Stimulated activated CD4-positive, alpha-beta T cell treated with anti-CD3 and anti-CD28 coated beads, Interleukin-1b, Interleukin-23, amount 100 ng/mL, for 4 hours (primary cell): ENCODE data around the gene SLC17A8.
"Not testable (repeated sequence)": the region's sequence is repeated elsewhere in the genome, so short reads cannot be mapped to it uniquely, and the experiment has no call there.

Source experiments
- DNase-seq, 2 donors: peaks; one replicate each; pipeline ENCODE4 v3.0.0-alpha.2; 2020; ENCODE audit warnings: low read depth in 2 of 2

Gene SLC17A8

DNA sequence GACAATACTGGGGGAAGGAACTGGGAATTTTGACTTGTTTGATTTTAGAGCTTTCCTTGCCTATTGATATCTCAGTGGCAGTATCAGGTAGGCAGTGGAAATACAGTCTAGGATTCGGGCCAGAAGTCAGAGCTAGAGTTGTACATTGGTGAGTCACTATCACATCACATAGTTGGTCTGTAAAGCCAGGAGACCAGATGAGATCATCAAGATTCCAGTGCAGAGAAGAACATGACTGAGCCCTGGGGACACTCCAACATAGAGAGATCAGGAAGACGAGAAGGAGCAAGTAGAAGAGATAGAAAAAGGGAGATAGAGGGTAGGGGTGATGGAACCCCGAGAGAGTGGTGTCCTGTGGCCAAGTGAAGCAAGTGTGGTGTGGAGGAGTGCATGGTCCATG lies 70.2 kb downstream of the SLC17A8 start:
- DNase-seq = no peak

DNA sequence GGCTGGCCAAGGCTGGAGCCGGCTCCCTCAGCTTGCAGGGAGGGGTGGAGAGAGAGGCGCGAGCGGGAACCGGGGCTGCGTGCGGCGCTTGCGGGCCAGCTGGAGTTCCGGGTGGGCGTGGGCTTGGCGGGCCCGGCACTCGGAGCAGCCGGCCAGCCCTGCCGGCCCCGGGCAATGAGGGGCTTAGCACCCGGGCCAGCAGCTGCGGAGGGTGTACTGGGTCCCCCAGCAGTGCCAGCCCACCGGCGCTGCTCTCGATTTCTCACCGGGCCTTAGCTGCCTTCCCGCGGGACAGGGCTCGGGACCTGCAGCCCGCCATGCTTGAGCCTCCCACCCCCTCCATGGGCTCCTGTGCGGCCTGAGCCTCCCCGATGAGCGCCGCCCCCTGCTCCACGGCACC lies 73.4 kb downstream of the SLC17A8 start:
- DNase-seq = not testable (repeated sequence)

DNA sequence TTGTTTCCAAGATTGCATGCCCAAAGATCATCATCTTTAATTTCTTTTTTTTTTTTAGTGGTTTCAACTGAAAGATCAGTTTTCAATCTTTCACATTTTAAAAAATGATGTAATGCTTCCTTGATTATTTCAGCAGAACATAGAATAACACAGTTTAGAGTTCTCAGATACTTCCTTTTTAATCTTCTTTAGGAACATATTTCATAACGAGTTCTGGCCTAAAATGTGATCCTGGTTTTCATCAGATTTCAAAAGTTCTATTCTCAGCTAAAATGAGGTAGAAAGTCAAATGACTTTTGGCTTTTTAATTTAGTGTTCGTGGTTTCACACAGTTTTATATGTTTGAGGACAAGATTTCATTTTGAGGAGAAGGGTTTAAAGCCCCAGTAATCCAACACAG lies 76.8 kb downstream of the SLC17A8 start:
- no peak for DNase-seq

DNA sequence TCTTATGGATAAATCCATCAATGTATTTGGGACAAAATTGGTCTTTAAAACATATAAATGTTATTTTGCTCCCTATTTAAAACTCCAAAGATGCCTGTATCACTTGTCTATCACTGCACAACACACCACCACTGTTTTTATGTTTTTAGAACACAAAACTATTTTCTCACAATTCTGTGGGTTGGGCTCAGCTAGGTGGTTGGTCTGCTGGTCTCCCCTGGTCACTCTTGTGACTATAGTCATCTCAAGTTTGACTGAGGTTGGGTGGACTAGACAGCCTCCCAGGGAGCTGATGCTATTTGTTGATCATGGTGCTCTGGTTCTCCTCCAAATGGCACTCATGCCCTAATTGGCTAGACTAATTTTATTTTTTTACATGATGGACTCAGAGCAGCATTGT lies 77.3 kb downstream of the SLC17A8 start:
- no peak for DNase-seq

DNA sequence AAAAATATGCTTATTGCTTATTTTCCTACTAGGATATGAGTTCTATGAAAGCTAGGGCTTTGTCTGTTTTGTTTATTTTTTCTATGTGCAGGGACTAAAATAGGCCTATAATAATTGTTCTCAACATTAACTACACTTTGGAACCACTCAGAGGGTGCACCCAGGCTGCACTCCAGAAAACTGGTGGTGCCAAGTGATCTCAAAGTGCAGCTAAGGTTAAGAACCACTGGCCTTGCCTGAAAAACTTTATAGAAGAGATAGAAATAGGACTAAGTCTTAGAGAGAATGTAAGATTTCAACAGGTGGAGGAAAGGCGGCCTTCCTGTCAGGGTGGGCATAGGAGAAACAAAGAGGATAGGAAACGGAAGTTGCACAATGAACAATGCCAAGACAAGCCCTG lies 79.1 kb downstream of the SLC17A8 start:
- no peak for DNase-seq

DNA sequence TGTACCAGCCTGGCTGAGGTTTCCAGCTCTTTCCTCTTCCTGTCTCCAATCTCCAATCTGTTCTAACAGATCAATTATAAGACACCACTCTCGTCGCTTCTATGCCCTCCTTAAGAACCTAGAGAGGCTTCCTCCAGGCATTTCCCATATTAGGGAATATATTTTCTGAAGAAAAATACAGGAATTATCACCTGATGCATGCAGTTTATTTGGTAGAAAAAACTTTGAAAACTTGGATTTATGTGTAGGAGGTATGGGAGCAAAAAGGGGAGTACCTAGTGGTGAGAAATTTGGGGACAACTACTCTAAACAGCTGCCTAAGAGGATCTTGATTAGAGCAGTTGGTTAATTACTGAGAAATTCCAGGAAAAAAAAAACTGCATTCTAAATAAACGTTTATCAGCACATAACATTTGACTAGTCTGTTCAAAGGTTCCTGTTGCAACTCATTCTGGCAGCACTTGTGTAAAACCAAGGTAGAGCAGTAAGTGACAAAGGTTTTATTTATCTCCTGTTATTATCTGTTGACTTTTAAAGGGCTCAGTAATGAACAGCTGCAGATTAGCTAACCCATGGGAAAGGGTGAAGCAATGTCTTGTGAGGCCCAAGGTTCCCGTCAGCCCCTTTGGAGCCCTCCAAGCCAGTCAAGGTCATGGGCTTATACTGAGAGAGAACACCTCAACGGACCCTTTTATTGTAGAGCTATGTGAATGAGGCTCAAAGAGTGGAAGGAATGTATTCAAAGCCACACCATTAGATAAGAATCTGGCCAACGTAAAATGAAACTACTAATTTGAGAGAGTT lies 80.4 kb downstream of the SLC17A8 start:
- DNase-seq = no peak

DNA sequence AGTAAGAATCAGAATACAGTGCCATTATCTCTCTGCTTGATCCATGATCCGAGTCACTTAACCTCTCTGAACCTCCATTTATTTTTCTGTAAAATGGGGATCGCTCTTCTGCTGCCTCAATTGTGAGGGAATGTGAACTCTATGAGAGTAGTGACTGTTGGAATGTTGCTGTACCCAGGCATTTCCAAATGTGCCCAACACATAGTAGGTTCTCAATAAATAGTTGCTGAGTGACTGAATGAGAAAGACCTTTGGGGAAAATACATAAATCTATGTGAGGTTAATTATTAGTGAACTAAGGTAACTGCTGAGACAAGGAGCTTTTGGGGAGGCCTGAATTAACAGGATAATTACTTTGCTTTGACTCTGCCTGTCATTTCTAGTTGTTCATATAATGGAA lies 82.9 kb downstream of the SLC17A8 start:
- no peak for DNase-seq

DNA sequence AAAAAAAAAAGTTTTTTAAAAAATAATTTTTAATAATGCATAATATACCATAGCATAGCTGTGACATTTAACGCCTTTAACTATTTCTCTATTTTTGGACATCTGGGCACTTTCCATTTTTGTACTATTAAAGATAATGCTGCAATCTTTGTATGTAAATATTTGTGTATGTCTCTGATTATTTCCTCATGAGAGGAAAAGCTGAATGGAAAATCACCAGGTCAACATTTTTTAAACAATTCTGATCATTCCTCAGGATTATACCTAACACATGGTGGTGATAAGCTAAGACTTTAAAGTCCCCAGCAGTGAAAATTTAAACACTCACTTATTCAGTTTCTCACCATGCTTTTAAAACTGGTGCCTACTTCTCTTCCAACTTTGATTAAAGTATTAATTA lies 85.5 kb downstream of the SLC17A8 start:
- no peak for DNase-seq

DNA sequence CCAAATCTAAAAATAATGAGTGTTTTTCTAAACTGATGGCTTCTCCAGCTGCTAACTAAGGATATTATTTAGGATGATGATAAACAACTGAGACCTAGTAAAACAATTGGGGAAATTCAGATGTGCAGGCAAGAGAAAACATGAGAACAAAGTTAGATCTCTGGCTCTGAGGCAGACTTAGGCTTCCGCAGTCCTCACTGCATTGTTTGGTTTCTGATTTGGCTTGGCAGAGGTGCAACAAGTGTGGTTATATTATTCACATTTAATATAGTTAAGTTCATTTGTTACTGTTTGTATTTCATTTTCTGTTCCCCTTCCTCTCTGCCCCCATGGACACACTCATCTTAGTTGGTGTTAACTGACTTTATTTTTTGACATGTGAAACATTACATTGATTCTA lies 86.6 kb downstream of the SLC17A8 start:
- no peak for DNase-seq

DNA sequence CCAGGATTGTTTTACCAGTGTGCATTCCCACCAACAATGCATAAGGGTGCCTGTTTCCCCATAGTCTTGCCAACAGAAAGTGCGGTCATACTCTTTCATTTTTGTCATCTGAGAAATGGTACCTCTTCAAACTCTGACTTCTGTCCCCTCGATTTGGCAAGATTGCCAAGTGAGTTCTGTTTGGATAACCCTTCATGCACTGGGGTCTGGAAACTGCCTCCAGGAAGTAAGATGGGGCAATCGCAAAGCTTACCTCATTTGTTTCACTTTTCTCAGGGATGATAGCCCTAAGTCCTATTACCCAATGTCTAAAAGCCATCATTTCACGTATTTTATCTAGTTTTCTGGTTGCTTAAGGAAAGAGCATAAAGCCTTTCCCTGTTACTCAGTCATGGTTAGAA lies 88.2 kb downstream of the SLC17A8 start:
- no peak for DNase-seq

DNA sequence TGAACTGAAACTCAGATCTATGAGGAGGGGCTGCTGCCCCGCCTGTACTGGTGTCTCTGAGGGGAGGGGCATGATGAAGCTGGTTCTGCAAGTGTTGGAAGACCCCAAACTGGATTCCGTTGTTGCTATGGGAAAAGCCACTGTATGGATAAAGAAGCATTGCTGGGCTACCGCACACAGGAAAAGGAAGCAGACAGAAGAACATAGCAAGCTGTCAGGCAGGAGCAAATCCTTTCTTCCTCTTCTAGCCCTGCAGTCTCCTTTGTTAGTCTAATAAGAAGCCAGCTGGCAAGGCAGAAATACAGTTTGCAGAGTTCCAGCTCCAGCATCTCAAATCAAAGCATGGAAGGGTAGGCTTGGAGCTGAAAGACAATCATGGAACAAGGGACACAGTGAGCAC lies 90.5 kb downstream of the SLC17A8 start:
- no peak for DNase-seq

DNA sequence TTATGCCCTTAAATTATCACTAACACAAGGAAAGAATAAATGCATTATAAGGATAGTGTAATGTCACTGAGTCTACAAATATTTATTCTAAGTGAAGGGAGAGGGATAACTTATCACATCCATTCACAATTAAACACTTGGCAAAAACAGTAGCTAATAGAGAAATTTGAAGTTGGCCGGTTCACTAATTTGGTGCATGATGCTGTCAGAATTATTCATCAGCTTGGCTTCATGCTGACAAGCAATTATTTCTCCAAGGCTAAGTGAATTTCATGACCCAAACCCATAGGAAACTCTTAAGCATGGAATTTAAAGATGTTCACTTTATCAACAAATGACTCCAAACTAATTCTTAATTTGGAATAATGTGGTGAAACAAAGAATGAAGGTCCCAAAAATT lies 91.8 kb downstream of the SLC17A8 start:
- DNase-seq = no peak

DNA sequence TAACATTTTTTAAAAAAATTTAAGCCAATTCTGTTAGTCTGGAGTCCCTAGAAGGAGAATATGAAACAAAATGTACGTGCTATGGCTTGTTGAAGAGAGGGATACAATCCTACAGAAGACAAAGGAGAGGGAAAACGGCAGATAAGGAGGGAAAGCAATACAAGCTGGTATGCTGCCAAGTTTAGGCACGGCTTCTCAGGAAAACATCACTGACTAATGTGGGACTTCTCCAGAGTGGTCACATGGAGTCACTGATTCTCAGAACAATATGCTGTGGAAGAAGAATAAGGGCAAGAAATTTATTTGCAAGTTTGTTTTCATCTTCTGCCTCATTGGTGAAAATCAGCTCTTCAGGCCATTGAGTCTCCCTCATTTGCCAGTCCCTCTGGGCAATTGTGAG lies 93.9 kb downstream of the SLC17A8 start:
- no peak for DNase-seq

DNA sequence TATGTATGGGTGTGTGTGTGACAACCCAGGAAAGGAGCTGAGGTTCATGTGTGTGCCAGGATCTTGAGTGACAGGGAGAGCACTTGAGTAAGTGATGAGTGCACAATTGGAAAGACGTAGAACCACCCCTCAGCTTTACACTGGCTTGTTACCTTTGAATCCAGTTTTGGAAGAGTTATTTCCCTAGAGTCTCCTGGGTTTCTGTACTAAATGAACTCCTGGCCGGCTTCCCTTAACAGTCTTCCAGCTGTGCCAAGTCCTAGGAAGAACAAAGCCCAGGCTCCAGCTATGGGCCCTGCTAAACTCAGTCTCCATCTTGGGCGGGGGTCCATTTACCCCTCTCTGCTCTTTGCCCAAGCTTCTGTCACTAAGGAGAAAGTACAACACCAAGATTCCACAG lies 97.1 kb downstream of the SLC17A8 start:
- DNase-seq = no peak

DNA sequence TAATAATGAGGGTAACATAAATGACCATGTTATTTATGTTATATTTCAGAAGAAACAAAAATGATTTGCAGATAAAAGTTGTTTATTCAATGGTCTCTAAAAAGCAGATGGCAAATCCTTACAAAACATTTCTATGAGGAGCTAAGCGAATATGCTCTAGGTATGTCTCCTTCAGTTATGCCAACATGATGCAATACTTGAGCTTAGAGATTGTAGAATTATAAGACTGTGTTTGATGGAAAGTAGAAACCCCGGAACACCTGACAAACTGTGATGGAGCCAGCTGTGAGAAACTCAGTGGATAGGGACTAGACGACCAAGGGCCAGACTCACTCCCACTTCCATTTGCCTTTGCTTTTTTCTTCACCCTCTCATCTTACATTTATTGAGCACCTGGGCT lies 99.0 kb downstream of the SLC17A8 start:
- no peak for DNase-seq

DNA sequence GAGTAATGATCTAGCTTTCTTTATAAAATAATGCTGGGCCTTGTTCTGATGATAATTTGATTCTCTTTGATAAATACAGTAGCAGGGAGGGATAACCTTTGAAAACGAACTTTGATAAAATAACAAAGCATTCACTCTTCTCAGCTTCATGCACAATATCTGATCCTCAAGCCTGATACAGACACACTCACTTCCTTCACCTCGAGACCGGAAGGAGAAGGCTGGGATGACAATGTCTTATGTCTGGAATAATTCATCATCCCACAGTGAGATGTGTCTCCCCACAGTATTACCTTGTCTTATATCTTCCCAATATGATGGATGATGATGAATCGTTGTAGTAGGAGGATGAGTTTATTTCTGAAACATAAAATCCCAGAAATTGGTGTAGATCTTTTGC lies 101.3 kb downstream of the SLC17A8 start:
- no peak for DNase-seq

DNA sequence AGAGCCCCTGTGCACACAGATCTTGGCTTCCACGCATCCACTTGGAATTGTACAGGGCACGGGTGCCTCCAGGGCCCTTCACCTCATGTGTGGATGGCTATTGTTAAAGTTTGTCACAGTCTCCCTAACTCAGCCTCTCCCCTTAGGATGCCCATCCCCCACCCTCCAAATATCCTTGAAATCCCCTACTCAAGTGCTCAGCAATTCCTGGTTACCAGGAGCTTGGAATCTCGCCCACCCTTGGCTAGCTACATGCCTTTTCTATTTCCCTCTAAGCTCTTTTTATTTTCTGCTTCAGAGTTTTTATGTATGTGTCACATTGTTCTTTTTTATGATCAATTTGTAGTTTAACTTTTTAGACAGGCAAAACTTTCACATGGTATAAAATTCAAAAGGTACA lies 103.8 kb downstream of the SLC17A8 start:
- DNase-seq = no peak

DNA sequence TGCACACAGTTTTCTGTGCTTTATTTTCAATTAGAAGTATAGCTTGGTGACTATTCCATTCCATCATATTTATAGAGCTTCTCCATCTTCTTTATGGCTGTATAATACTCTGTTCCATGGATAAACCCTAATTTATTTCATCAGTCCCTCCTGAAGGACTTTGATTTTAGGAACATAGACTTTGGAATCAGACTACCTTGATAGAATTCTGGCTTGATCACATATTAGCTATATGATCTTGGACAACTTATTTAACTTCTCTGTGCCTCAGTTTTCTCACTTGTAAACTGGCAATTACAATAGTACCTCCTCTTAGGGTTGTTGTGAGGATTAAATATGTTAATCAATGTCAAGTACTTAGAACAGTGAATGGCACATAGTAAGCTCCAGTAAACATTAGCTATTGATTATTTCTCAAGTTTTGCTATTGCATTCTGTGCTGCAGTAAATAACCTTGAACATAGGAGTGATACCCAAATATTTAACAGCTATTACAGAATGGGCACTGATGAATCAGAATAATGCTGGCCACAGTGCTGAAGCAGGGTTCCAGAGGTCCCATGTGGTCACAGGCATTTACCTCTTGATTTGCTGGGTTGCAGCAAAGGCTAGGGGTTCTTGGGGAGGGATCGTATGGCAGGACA lies 104.6 kb downstream of the SLC17A8 start:
- DNase-seq = no peak

DNA sequence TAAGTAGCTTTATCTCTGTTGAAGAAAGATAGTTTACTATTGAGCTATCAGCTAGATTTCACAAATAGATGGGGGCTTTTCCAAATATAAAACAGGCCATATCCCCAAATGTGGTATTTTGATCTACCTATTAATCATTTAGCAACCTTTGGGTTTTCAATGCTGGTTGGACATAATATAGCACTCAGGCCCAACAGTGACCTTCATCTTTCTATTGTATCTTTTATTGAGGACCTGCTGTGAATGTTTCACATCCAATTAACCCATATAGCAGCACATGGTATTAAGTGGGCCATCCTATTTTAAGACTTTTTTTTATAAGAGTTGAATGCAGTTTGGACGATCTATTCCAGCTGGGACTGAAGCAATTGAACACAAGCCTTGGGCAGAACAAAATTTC lies 106.8 kb downstream of the SLC17A8 start:
- no peak for DNase-seq

DNA sequence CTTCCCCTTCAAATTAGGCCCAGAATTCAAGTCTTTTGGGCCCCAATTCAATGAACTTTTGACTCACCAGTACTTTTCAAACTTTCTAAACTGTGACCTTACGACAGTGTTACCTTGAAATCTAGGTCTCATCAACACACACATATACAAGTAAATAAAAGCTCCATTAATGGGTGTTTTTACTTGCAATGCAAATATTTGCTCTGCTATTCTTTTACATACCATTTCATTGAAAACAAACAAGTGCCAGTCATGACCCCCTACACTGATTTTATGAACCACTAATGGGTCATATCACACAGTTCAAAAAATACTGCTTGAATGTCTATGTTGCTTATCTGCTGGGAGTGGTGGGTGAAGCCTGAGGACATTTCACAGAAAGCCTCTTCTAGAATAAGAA lies 107.7 kb downstream of the SLC17A8 start:
- DNase-seq = no peak

DNA sequence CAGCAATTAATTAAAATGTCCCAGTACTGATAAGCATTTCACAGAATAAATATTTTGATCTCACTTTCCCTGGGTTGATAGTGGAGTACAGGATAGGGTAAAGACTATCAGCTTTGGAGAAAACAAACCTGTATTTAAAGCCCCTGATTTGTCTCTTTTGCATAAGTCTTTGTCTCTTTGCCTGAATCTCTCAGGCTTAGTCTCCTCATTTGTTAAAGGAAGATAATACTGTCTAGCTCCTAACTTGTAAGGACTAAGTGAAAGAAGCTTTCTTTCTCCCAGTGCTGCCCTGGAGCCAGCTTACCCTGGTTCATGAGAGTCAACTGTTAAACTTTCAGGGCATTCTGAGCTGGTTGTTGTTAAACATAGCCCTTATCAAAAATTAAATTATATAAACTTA lies 111.3 kb downstream of the SLC17A8 start:
- no peak for DNase-seq
